NCI-H460 (cell line): ENCODE measurements around the gene LZTFL1. TPM values are rescaled to one million over a fixed set of nuclear protein-coding genes. Genes with fewer than 3 reads are reported as not detected.

Experiments
- DNase-seq: peaks from one replicate; pipeline ENCODE4 v3.0.0-alpha.2; 2016; ENCODE audit warnings: low read depth; ENCODE audit errors: extremely low read depth
- total RNA-seq: library from RNA; depleted of rRNA; stranded (reverse); fragments of >200 nt; shearing (Covaris generic); gene quantifications from 2 replicates; pipeline ENCODE4 v1.2.3, GENCODE V29; 2014

LZTFL1 gene
- total RNA-seq, 1 experiment from 2014 or later: 25.2 TPM

- no peak for DNase-seq
These were observed 51.3 kb downstream of the LZTFL1 start for GRCh38 chr3:45790596-45790995.

- DNase-seq: no peak
These were observed 52.6 kb downstream of the LZTFL1 start for GRCh38 chr3:45789235-45789812.

- DNase-seq: no peak
These were observed 54.4 kb downstream of the LZTFL1 start for GRCh38 chr3:45787551-45787950.

- DNase-seq: no peak
These were observed 55.0 kb downstream of the LZTFL1 start for GRCh38 chr3:45786801-45787495.

- DNase-seq: no peak
These were observed 56.2 kb downstream of the LZTFL1 start for GRCh38 chr3:45785605-45786150.

GRCh38 chr3:45783667-45784066 lies 58.3 kb downstream of the LZTFL1 start:
- DNase-seq: no peak

- DNase-seq: no peak
These were observed 59.5 kb downstream of the LZTFL1 start for GRCh38 chr3:45782381-45782780.

- no peak for DNase-seq
These were observed 60.1 kb downstream of the LZTFL1 start for GRCh38 chr3:45781841-45782240.

- DNase-seq: no peak
These were observed 60.6 kb downstream of the LZTFL1 start for GRCh38 chr3:45781271-45781670.

- no peak for DNase-seq
These were observed 61.9 kb downstream of the LZTFL1 start for GRCh38 chr3:45779746-45780735.

GRCh38 chr3:45778761-45779201 lies 63.1 kb downstream of the LZTFL1 start:
- no peak for DNase-seq

GRCh38 chr3:45777746-45778386 lies 64.1 kb downstream of the LZTFL1 start:
- no peak for DNase-seq

- DNase-seq: no peak
These were observed 64.7 kb downstream of the LZTFL1 start for GRCh38 chr3:45777111-45777745.

- DNase-seq: no peak
These were observed 65.3 kb downstream of the LZTFL1 start for GRCh38 chr3:45776611-45777010.

GRCh38 chr3:45776301-45776595 lies 65.7 kb downstream of the LZTFL1 start:
- DNase-seq: no peak

GRCh38 chr3:45775571-45776300 lies 66.2 kb downstream of the LZTFL1 start:
- DNase-seq: no peak

GRCh38 chr3:45774581-45775521 lies 67.1 kb downstream of the LZTFL1 start:
- DNase-seq: no peak

- no peak for DNase-seq
These were observed 68.0 kb downstream of the LZTFL1 start for GRCh38 chr3:45773714-45774449.
